Activated naive CD8-positive, alpha-beta T cell treated with anti-CD3 and anti-CD28 coated beads, Interleukin-2, amount 50 U/mL, for 16 hours (primary cell): ENCODE data around the gene FAM81B.

Source experiments
- DNase-seq: peaks from one replicate; pipeline ENCODE4 v3.0.0-alpha.2; 2020; ENCODE audit warnings: low read depth, low spot score

The FAM81B gene

GRCh38 chr5:95471487-95471886, 80.3 kb downstream of the FAM81B start:
- no peak for DNase-seq

DNA sequence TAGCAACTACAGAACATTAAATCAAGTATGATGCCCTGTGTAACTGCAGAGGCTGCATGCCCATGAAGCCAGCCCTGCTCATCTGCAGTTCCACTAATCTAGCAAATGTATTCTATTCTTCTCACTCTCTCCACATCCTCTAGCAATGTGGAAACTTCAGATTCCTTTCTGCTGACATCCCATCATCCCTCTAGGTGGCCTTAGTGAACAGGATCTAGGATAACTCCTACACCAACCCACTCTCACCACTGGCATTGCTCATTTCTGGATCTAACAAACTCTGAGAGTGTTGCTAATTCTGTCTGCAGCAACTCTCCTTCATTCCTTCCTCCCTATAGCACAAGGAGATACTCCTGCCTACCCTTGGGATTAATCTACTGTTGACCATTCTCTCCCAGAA, 80.8 kb downstream of the FAM81B start:
- no peak for DNase-seq

DNA sequence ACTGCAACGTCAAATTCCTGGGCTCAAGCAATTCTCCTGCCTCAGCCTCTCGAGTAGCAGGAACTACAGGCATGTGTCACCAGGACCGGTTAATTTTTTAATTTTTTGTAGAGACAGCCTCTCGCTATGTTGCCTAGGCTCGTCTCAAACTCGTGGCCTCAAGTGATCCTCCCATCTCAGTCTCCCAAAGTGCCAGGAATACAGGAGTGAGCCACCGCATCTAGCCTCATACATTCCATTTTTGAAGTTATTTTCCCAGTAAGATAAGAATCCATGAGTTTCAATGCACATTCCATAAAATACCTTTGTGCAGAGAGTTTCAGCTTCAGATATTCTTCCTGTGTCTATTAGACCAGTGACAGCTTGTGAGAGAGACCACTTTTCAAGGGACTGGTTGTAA, 93.3 kb downstream of the FAM81B start:
- DNase-seq: no peak

- no peak for DNase-seq
These were observed 95.0 kb downstream of the FAM81B start for GRCh38 chr5:95486191-95486590.

DNA sequence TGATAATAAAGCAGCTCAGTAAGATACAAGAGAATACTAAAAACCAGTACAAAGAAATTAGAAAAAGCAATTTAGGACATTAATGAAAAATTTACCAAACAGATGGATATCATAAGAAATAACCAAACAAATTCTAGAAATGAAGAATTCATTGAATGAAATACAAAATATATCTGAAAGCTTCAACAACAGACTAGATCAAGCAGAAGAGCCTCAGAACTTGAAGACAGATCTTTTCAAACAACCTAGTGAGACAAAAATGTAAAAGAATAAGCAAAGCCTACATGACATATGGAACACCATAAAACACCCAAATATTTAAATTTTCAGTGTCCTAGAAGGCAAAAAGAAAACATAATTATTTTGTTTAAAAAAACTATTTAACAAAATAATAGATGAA, 96.7 kb downstream of the FAM81B start:
- no peak for DNase-seq
